ENCODE measurements around the gene IQCC. TPM values are rescaled to one million over a fixed set of nuclear protein-coding genes. Genes with fewer than 3 reads are reported as not detected.

IQCC gene
- total and polyA plus RNA-seq, 4 donors: 1.6 to 3.8 (median 2.5) TPM

- ATAC-seq (ENCODE audit: insufficient read depth, low FRiP score) (no peak), DNase-seq (peak; percentile 16 to 32 (median 22))
- WGBS, 2 donors: 66 to 85% methylated on average over 20 of the region's 20 CpGs
- TF ChIP-seq CTCF (IDR thresholded peaks at IDR 0.05; ENCODE audit: control extremely low read depth, extremely low read depth): no peak
- H3K9me3 ChIP-seq (ENCODE audit: control insufficient read depth in 4 of 4, insufficient read depth in 3 of 4, low read length in 3 of 4): no peaks in the 10 kb centered on the region
- H3K9ac ChIP-seq (ENCODE audit: insufficient read depth in 1 of 2, low read length in 2 of 2): peak overlapping the region; percentile 41 to 47
- H3K4me1 ChIP-seq (ENCODE audit: control insufficient read depth in 5 of 5, insufficient read depth in 5 of 5, low read length in 5 of 5): peaks cover 0 to 31% (median 3%) of the 10 kb centered on the region in 5 donors
- no peaks in the 10 kb centered on the region for H3K27me3 ChIP-seq (ENCODE audit: control insufficient read depth in 3 of 3, insufficient read depth in 3 of 3, low read length in 2 of 3)
- H3K27ac ChIP-seq (ENCODE audit: low read depth in 1 of 2, low read length in 1 of 2): peak overlapping the region; percentile 71 to 75
- peaks cover 0 to 3% (median 0%) of the 10 kb centered on the region in 4 donors for H3K36me3 ChIP-seq (ENCODE audit: control insufficient read depth in 4 of 4, insufficient read depth in 4 of 4, low read length in 4 of 4)
- H3K4me3 ChIP-seq: no peak overlapping the region
Observed at GRCh38 chr1:32239790-32240139, 34.3 kb downstream of the IQCC start.

GRCh38 chr1:32240140-32240951, 34.9 kb downstream of the IQCC start:
- Histone ChIP-seq H3K36me3 (ENCODE audit: control insufficient read depth in 4 of 4, insufficient read depth in 4 of 4, low read length in 4 of 4) (no peaks in the 10 kb centered on the region), H3K9ac (ENCODE audit: insufficient read depth in 1 of 2, low read length in 2 of 2) (peak overlapping the region; percentile 62 to 63), H3K4me3 (peak overlapping the region; percentile 50), H3K4me1 (ENCODE audit: control insufficient read depth in 5 of 5, insufficient read depth in 5 of 5, low read length in 5 of 5) (peaks cover 0 to 31% (median 2%) of the 10 kb centered on the region in 5 donors), H3K27me3 (ENCODE audit: control insufficient read depth in 3 of 3, insufficient read depth in 3 of 3, low read length in 2 of 3) (no peaks in the 10 kb centered on the region), H3K27ac (ENCODE audit: low read depth in 1 of 2, low read length in 1 of 2) (peak overlapping the region; percentile 71 to 75), H3K9me3 (ENCODE audit: control insufficient read depth in 4 of 4, insufficient read depth in 3 of 4, low read length in 3 of 4) (no peaks in the 10 kb centered on the region)
- peak; percentile 65 for ATAC-seq (ENCODE audit: insufficient read depth, low FRiP score)
- WGBS, 2 donors: 4% methylated on average over 58 to 62 of the region's 62 CpGs
- DNase-seq: peak; percentile 76 to 86 (median 85)
- TF ChIP-seq CTCF (IDR thresholded peaks at IDR 0.05; ENCODE audit: control extremely low read depth, extremely low read depth): peak; percentile 41

GRCh38 chr1:32241001-32241763, 35.7 kb downstream of the IQCC start:
- H3K4me1 ChIP-seq (ENCODE audit: control insufficient read depth in 5 of 5, insufficient read depth in 5 of 5, low read length in 5 of 5): peaks cover 0 to 31% (median 0%) of the 10 kb centered on the region in 5 donors
- no peak for TF ChIP-seq CTCF (IDR thresholded peaks at IDR 0.05; ENCODE audit: control extremely low read depth, extremely low read depth)
- DNase-seq: peak; percentile 80 to 82 (median 81)

More at GRCh38 chr1:32241001-32241763, 35.7 kb downstream of the IQCC start:
- Histone ChIP-seq H3K9me3 (ENCODE audit: control insufficient read depth in 4 of 4, insufficient read depth in 3 of 4, low read length in 3 of 4) (no peaks in the 10 kb centered on the region), H3K9ac (ENCODE audit: insufficient read depth in 1 of 2, low read length in 2 of 2) (peak overlapping the region; percentile 63 to 65), H3K36me3 (ENCODE audit: control insufficient read depth in 4 of 4, insufficient read depth in 4 of 4, low read length in 4 of 4) (no peaks in the 10 kb centered on the region), H3K27ac (ENCODE audit: low read depth in 1 of 2, low read length in 1 of 2) (peak overlapping the region; percentile 71 to 75), H3K4me3 (peak overlapping the region; percentile 50), H3K27me3 (ENCODE audit: control insufficient read depth in 3 of 3, insufficient read depth in 3 of 3, low read length in 2 of 3) (no peaks in the 10 kb centered on the region)
- WGBS, 2 donors: 1 to 2% methylated on average over 55 of the region's 55 CpGs
- ATAC-seq (ENCODE audit: insufficient read depth, low FRiP score): peak; percentile 60
